ENCODE measurements around the gene IWS1. TPM values are rescaled to one million over a fixed set of nuclear protein-coding genes. Genes with fewer than 3 reads are reported as not detected.

IWS1 gene
- total RNA-seq (2021; ENCODE audit: unreplicated experiment) (46.6 TPM), Bru-seq, nascent RNA (percentile 94 among the genes with signal in this experiment), BruChase-seq, experiment 1, labeled RNA remaining after a 6-hour chase (percentile 81 among the genes with signal in this experiment), BruChase-seq, experiment 2, labeled RNA remaining after a 2-hour chase (percentile 85 among the genes with signal in this experiment)
- polyA plus RNA-seq (2012): 28.9 and 35.0 TPM in 2 replicates
- long read RNA-seq, transcript IWS1-201 (14 exons, 2,958 nt): major isoform, 62 of 116 reads
- long read RNA-seq, partial matches to known transcripts: 21 of 116 reads
- long read RNA-seq, other reads (novel, unspliced or antisense): 33 of 116 reads

DNA sequence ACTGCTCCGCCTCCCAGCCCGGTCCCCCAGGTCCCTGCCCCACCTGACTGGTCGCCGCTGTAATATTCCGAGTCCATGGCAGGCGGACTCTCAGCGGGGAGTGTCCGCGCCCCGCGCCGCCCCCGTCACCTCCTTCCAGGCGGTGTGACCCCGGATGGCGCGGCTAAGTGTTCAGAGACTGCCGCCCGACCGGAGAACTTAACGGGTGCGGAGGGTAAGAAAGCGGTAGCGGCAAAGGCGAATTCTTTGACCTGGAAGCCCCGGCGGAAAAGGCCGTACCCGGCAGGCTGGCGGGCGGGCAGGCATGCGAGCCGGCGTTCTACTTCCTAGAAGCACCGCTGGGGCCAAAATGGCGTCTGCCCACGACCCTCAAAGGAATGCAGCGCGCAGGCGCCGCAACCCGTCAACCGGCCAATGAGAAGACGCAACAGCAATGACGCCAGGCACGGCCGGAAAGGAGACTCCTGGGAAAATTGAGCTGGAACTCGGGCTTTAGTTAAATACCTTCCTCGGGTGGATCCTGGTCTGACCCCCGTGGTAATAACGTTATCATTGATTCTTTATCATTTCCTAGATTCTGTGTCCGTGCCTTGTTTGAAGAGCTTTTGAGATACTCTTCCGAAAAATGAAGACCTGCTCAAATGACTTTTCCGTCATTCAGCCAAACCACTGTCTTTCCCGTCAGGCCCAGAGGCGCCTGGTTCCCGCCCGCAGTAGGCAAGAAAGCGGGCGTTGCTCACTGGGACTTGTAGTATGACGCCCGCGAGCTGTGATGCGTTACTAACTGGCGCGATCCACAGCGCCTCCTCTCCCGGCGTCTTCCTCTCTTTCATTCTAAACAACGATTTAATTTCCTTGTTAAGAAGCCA is at the start of gene IWS1:
Gene IWS1, minus strand, starts transcription at position 358 of the 869 bp plus-strand sequence. Its CDS starts 281 bp downstream, at position 77.
- Histone ChIP-seq H3K27ac (ENCODE audit: low read depth, low read length) (peak within 1 kb of the TSS; percentile 80), H3K9me2 (ENCODE audit: insufficient read depth) (no peaks in the 10 kb centered on the region), H3K9me3 (ENCODE audit: control insufficient read depth in 1 of 2, insufficient read depth in 1 of 2, low read depth in 1 of 2, low read length in 2 of 2) (no peaks in the 10 kb centered on the region), H3K4me3 (replicated peaks in 1 of 2; ENCODE audit: low read depth in 1 of 2, low read length in 2 of 2) (peak within 1 kb of the TSS; percentile 92), H3K27me3 (ENCODE audit: insufficient read depth, low read length) (no peaks in the 10 kb centered on the region), H3K79me2 (ENCODE audit: insufficient read depth, low read length) (peaks cover 49% of the 10 kb centered on the region), H3K36me3 (ENCODE audit: control insufficient read depth in 1 of 2, insufficient read depth in 2 of 2, low read length in 2 of 2) (peaks cover 19 to 20% of the 10 kb centered on the region in 2 experiments; a peak in 2 of 4 replicates), H3K4me1 (ENCODE audit: control insufficient read depth in 1 of 2, insufficient read depth in 2 of 2, low read length in 2 of 2) (peaks cover 5 to 28% of the 10 kb centered on the region in 2 experiments; a peak in 3 of 4 replicates), H3K4me2 (ENCODE audit: low read length) (peak within 1 kb of the TSS; percentile 76), H4K20me1 (ENCODE audit: insufficient read depth) (peaks cover 6% of the 10 kb centered on the region; the same call in 1 of the 2 replicates), H3K9ac (ENCODE audit: low read length) (peak within 1 kb of the TSS; percentile 99), H2AFZ (ENCODE audit: low read depth, low read length, poor library complexity, severe bottlenecking) (peak within 1 kb of the TSS; percentile 2)
- BruUV-seq (replicated peaks): TSS peak; percentile 95
- CTCF ChIA-PET: interaction anchor here (0.9 to 1.6 kb wide), 4 partner anchors 14 to 329 kb away, joined by 3 to 6 read pairs (median 4); no protein-coding TSS in a partner anchor
- ATAC-seq: peak; percentile 91
- intact Hi-C loops (cut with micrococcal nuclease): loop anchor here (2.0 kb wide), 1 partner anchor 174 kb away; the partner anchor contains the start of gene SFT2D3
- RAD21 ChIA-PET (ENCODE audit: low non-redundant PET in 1 of 2, low total read pairs in 2 of 2, uncharacterized antibody in 2 of 2, unreplicated experiment in 2 of 2): no interaction called here
- POLR2A ChIA-PET: interaction anchor here (0.5 to 1.2 kb wide), 7 partner anchors 10 to 269 kb away, joined by 3 to 8 read pairs (median 5); no protein-coding TSS in a partner anchor
- DNase-seq (ENCODE audit: low read depth, low spot score): peak; percentile 93
- no peak for TF ChIP-seq FOSL1 (IDR thresholded peaks at IDR 0.05; ENCODE audit: low read depth)
- TF ChIP-seq, protein P1, sequence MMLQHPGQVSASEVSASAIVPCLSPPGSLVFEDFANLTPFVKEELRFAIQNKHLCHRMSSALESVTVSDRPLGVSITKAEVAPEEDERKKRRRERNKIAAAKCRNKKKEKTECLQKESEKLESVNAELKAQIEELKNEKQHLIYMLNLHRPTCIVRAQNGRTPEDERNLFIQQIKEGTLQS (IDR thresholded peaks at IDR 0.05): no peak
- TF ChIP-seq CEBPB (IDR thresholded peaks at IDR 0.05; ENCODE audit: low read depth): no peak
- TF ChIP-seq SRF (IDR thresholded peaks at IDR 0.05; ENCODE audit: low read depth): no peak
- TF ChIP-seq, protein P2, sequence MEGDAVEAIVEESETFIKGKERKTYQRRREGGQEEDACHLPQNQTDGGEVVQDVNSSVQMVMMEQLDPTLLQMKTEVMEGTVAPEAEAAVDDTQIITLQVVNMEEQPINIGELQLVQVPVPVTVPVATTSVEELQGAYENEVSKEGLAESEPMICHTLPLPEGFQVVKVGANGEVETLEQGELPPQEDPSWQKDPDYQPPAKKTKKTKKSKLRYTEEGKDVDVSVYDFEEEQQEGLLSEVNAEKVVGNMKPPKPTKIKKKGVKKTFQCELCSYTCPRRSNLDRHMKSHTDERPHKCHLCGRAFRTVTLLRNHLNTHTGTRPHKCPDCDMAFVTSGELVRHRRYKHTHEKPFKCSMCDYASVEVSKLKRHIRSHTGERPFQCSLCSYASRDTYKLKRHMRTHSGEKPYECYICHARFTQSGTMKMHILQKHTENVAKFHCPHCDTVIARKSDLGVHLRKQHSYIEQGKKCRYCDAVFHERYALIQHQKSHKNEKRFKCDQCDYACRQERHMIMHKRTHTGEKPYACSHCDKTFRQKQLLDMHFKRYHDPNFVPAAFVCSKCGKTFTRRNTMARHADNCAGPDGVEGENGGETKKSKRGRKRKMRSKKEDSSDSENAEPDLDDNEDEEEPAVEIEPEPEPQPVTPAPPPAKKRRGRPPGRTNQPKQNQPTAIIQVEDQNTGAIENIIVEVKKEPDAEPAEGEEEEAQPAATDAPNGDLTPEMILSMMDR (IDR thresholded peaks at IDR 0.05 in 2 of 3, conservative IDR thresholded peaks at IDR 0.05 in 1 of 3; ENCODE audit: borderline replicate concordance in 1 of 3, insufficient read depth in 1 of 3, low read depth in 2 of 3, low read length in 2 of 3): peak in 1 of 3 experiments; percentile 16; a peak in 1 of 6 replicates
- TF ChIP-seq POLR2AphosphoS5 (IDR thresholded peaks at IDR 0.05; ENCODE audit: low read depth, low read length): peak; percentile 87
- no peak; the same call in 1 of the 2 replicates for TF ChIP-seq RAD21 (IDR thresholded peaks at IDR 0.05; ENCODE audit: low read depth)
- peak; percentile 58 for TF ChIP-seq SP1 (IDR thresholded peaks at IDR 0.05; ENCODE audit: low read depth)
- peak; percentile 66 for TF ChIP-seq ELF1 (IDR thresholded peaks at IDR 0.05; ENCODE audit: borderline replicate concordance, low read depth)
- peak; percentile 96 for TF ChIP-seq YY1 (IDR thresholded peaks at IDR 0.05; ENCODE audit: extremely low read depth, insufficient replicate concordance, low read depth, low read length)
- peak; percentile 38; the same call in 1 of the 2 replicates for TF ChIP-seq ZFX (IDR thresholded peaks at IDR 0.05)
- TF ChIP-seq, protein P3, sequence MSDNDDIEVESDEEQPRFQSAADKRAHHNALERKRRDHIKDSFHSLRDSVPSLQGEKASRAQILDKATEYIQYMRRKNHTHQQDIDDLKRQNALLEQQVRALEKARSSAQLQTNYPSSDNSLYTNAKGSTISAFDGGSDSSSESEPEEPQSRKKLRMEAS (IDR thresholded peaks at IDR 0.05): peak; percentile 71
- TF ChIP-seq SIN3A (IDR thresholded peaks at IDR 0.05; ENCODE audit: low read depth): peak; percentile 74; the same call in 1 of the 2 replicates
- no peak for TF ChIP-seq ZNF274 (IDR thresholded peaks at IDR 0.05; ENCODE audit: low read depth, low read length)
- peak; percentile 48 for TF ChIP-seq EGR1 (IDR thresholded peaks at IDR 0.05; ENCODE audit: low read depth)
- TF ChIP-seq, protein P4, sequence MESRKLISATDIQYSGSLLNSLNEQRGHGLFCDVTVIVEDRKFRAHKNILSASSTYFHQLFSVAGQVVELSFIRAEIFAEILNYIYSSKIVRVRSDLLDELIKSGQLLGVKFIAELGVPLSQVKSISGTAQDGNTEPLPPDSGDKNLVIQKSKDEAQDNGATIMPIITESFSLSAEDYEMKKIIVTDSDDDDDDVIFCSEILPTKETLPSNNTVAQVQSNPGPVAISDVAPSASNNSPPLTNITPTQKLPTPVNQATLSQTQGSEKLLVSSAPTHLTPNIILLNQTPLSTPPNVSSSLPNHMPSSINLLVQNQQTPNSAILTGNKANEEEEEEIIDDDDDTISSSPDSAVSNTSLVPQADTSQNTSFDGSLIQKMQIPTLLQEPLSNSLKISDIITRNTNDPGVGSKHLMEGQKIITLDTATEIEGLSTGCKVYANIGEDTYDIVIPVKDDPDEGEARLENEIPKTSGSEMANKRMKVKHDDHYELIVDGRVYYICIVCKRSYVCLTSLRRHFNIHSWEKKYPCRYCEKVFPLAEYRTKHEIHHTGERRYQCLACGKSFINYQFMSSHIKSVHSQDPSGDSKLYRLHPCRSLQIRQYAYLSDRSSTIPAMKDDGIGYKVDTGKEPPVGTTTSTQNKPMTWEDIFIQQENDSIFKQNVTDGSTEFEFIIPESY (IDR thresholded peaks at IDR 0.05; ENCODE audit: extremely low read depth, insufficient replicate concordance, low read length): no peak
- TF ChIP-seq JUND (IDR thresholded peaks at IDR 0.05): no peak

All from HCT116 (cell line).